Activated CD8-positive, alpha-beta memory T cell treated with anti-CD3 and anti-CD28 coated beads for 36 hours (primary cell): ENCODE results near the gene SPIRE2. TPM values are rescaled to one million over a fixed set of nuclear protein-coding genes. Genes with fewer than 3 reads are reported as not detected.
"Not testable (repeated sequence)": the region's sequence is repeated elsewhere in the genome, so short reads cannot be mapped to it uniquely, and the experiment has no call there.

Experiments
- CTCF ChIA-PET: fragments of 350-600 bp; sonication (Branson Sonifier 250); formaldehyde crosslinking; loops from one replicate; lab custom pipeline; 2021; ENCODE audit warnings: antibody characterized with exemption; lab: Charles Lee
- POLR2A ChIA-PET: fragments of 350-600 bp; sonication (Branson Sonifier 250); formaldehyde crosslinking; loops from one replicate; lab custom pipeline; 2021; ENCODE audit warnings: antibody characterized with exemption; lab: Charles Lee
- total RNA-seq, 2 experiments: library from RNA; stranded (reverse); gene quantifications; one replicate each; pipeline ENCODE4 v1.2.3, GENCODE V29; 2021

Gene SPIRE2
- total RNA-seq, 2 experiments from 2014 or later = 0.57 to 0.78 TPM

DNA sequence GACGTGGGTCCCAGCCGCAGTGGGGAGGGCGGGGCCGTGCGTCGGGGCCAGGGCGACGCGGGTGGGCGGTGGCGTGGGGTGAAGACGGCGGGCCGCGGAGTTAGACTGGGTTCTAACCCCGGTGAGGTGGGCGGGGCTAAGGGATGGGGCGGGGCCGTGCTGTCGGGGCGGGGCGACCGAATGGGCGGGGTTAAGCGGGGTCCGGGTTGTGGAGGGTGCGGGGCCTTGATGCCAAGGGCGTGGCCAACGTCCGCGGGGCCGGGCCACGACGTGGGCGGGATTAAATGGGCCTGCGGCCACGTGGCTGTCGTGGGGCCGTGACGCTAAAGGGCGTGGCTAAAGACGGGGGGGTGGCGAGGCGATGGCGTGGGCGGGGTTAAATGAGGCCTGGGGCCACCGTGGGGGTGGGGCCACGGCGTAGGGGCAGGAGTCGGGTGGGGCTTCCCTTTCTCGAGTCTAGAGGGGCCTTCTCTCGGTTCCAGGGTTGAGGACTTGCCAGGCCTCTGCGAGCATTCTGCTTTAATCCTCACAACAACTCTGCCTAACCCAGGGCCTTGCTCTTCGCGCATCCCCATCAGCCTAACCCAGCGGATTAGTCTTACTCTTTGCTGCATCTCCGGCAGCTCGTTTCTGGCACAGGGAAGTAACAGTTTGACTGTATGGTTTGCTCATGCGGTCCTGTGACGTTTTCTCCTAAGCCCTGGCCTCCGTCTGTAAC is 45.9 kb downstream of the SPIRE2 start:
- ChIA-PET POLR2A (interaction anchor here (0.6 to 2.6 kb wide), 14 partner anchors 10 to 187 kb away, joined by 3 to 16 read pairs (median 5); partner anchors contain the start of gene CDK10), CTCF (interaction anchor here (0.6 to 2.4 kb wide), 4 partner anchors 10 to 208 kb away, joined by 3 to 14 read pairs (median 8); partner anchors contain the start of gene SPATA2L)

DNA sequence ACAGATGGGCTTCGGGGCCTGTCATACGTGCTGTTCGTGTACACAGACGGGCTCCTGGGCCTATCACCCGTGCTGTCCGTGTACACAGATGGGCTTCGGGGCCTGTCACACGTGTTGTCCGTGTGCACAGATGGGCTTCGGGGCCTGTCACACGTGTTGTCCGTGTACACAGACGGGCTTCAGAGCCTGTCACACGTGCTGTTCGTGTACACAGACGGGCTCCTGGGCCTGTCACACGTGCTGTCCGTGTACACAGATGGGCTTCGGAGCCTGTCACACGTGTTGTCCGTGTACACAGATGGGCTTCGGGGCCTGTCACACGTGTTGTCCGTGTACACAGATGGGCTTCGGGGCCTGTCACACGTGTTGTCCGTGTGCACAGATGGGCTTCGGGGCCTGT is 50.8 kb downstream of the SPIRE2 start:
- POLR2A ChIA-PET, CTCF ChIA-PET: not testable (repeated sequence)

DNA sequence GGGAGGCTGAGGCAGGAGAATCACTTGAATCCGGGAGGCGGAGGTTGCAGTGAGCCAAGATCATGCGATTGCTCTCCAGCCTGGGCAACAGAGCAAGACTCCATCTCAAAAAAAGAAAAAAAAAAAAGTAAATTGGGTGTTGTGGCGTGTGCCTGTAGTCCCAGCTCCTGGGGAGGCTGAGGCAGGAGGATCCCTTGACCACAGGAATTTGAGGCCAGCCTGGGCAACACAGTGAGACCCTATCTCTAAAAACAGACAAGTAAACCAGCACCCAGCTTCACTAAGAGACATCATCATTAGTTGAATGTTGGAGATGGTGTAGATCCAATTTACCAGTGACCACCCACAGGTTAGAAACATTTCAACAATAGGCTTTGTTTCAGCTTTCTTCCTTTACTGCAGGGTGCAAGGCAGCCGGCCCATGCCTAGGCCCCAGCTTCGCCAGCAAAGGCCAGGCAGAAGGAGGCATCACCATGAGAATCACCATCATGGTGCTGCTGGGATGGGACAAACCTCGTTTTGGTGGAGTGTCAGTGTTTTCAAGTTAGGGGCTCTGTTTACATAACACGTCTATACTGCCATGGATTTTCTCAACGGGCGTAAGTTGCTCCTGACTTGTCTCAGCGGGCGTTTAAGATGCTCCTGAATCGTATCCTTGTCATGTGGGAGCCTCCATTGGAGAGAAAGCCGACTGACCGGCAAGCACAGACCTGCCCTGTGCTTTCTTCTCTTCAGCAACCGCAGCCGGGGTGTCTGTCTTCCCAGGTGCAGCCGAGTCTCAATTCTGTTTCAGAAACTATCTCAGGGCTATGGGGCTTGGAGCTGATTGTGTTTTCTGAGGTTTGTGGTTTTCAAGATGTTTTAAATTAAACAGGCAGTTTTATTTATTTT is 52.4 kb downstream of the SPIRE2 start:
- CTCF ChIA-PET = interaction anchor here (1.1 kb wide), 1 partner anchor 36 kb away, joined by 3 read pairs; no protein-coding TSS in a partner anchor
- POLR2A ChIA-PET = no interaction called here

DNA sequence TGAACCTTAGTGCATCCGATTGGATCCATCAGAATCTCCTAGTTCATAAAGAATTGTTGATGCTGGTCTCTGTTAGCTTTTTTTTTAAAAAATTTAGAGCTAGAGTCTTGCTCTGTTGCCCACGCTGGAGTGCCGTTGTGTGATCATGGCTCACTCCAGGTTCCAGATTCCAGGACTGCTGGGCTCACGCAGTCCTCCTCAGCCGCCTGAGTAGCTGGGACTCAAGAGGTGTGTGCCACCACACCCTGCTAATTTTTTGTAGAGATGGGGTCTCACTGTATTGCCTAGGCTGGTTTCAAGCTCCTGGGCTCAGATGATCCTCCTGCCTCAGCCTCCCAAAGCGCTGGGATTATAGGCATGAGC is 53.1 kb downstream of the SPIRE2 start:
- POLR2A ChIA-PET = interaction anchor here (0.6 kb wide), 1 partner anchor 13 kb away, joined by 3 read pairs; no protein-coding TSS in a partner anchor
- CTCF ChIA-PET = interaction anchor here (1.1 kb wide), 1 partner anchor 36 kb away, joined by 3 read pairs; no protein-coding TSS in a partner anchor

DNA sequence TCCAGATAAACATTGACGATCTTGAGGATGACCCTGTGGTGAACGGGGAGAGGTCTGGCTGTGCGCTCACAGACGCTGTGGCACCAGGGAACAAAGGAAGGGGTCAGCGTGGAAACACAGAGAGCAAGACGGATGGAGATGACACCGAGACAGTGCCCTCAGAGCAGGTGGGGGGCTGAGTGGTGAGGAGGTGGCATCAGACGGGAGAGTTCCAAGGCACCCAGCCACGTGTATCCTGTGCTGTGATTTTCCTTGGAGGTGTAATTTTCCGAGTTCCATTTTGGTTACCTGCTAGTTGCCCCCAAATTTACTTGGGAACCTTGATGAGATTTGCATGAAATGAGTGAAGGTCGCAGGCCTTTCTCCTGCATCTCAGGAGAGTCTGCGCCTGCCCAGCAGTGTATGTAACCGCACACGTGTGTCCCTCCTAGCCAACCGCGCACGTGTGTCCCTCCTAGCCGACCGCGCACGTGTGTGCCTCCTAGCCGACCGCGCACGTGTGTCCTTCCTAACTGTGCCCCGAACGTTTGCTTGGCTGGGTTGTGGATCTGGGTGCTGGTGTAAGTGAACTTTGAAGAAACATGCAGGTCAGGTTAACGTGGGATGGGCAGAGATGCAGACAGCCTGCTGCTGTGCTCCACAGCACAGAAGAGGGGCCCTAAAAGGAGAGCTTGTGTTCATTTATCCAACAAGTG is 55.2 kb downstream of the SPIRE2 start:
- POLR2A ChIA-PET = no interaction called here
- CTCF ChIA-PET = no interaction called here

DNA sequence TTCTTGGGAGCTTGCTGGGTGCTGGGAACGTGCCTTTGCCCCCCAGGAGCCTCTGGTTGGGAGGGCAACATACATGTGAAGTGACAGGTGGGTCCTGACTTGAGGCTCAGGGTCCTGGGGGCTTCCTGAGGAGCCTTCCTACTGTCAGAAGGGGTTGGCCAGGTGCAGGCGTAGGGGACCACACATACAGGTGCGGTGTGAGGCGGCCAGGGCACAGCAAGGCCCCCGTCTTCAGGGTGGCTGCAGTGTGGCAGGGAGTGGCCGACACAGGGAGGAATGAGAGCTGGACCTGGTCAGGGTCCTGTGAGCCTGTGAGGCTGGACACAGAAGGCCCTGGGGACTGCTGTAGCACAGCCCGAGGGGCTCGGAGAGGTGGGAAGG is 55.8 kb downstream of the SPIRE2 start:
- CTCF ChIA-PET = no interaction called here
- POLR2A ChIA-PET = no interaction called here

DNA sequence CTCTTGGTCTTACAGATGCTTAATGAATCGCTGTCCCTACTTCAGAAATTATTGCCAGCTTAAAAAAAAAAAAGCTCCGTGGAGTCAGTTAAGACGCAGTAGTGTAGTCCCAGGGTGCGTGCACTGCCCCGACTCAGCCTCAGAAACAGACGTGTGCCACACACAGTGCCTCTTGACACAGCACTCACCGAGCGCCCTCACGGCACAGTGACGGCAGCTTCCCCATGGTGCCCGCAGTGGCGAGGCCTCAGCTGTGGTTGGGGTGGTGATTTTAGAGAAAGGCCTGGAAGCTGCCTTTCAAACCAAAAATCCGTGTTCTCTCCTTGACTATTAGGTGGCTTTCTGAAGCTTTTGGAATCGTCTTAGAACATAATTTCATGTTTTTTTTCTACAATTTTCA is 59.0 kb downstream of the SPIRE2 start:
- CTCF ChIA-PET = interaction anchor here (1.7 kb wide), 1 partner anchor 182 kb away, joined by 3 read pairs; no protein-coding TSS in a partner anchor
- POLR2A ChIA-PET = no interaction called here

DNA sequence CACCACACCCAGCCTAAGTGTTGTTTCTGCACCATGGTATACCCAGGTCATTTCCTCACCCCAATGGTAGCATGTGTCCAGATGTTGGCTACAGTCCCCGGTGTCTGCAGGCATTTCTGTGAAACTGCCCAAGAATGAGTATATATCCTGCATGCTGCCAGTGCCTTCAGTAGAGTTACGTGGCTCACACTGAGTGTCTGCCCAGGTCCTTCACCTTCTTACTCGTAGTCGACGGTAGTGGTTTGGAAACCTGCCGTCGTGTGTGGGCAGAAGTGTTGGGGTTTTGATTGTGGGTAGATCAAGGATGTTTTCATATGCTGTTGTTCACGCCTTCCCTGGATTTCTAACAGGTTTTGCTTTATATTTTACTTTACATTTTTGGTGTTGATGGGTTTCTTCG is 61.9 kb downstream of the SPIRE2 start:
- ChIA-PET POLR2A (no interaction called here), CTCF (no interaction called here)

DNA sequence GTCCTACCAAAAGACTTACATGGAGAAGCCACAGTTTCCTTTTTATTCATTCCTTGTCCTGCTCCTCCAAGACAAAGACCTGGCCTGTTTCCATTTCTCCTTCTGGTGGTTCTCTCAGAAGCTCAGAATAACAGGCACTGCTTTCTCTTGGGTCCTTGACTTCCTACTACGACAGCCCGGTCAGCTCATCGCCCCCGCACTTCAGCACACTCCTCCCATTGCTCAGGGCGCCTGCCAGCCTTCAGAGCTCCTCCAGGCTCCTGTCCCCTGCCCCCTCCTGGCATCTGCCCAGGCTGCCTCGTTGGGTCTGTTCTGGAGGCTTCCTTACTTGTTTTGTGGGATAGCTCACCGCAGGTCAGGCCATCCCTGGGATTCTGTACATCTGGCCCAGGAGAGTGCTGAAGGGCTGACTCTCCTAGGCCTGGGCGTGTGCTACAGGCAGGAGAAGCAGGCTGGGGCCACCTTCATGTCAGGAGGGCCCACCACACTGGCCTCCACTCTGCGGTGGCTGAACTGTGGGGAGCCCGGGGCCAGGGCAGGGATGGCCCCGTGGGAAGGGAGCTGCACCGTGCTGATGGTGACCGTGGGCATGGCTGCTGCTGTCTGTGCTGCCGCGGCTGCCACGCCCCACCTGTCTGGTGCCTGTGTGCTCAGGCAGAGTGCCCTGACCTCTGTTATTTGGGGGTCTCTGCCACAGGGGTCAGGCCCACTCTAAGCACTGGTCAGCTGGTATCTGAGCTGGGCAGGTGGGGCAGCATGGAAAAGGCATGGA is 62.8 kb downstream of the SPIRE2 start:
- POLR2A ChIA-PET = no interaction called here
- CTCF ChIA-PET = no interaction called here

DNA sequence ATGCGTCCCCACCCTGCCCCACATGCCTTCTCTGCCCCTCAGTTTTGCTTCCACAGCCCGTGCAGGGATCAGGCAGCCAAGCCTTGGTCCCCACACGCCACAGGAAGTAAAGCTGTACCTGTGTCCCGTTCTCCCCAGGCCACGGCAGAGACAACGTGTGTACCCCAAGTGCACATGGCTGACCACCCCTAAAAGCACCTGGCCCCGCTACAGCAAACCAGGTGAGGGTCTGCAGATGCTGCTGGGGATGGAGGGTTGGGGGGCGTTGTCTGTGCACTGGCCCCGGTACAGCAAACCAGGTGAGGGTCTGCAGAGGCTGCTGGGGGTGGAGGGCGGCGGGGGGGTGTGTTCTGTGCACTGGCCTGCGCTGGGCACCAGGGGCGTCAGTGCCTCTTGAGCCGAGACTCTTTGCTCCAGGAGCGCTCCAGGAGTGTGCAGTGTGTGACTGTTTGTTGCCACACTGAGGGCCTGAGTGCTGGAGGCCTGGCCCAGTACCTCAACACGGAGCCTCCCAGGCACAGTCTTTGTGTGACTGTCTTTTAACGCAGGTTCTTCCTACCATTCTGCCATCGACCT is 63.9 kb downstream of the SPIRE2 start:
- POLR2A ChIA-PET = no interaction called here
- CTCF ChIA-PET = no interaction called here

DNA sequence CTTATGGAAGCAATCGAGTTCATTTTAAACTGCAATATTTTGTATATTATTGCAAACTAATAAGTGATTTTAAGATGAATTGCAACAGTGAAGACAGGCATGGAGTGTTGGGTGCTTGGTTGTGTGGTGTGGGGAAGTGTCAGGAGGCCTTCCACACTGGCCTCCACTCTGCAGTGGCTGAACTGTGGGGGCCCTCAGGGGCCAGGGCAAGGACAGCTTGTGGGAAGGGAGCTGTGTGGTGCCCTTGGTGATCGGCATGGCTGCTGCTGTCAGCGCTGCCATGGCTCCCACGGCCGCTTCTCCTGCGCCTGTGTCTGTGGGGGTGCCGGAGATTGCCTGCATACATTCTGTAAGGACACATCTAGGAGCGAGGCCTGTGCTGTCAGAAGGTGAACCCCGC is 64.4 kb downstream of the SPIRE2 start:
- ChIA-PET CTCF (interaction anchor here (0.5 kb wide), 1 partner anchor 27 kb away, joined by 3 read pairs; no protein-coding TSS in a partner anchor), POLR2A (no interaction called here)

DNA sequence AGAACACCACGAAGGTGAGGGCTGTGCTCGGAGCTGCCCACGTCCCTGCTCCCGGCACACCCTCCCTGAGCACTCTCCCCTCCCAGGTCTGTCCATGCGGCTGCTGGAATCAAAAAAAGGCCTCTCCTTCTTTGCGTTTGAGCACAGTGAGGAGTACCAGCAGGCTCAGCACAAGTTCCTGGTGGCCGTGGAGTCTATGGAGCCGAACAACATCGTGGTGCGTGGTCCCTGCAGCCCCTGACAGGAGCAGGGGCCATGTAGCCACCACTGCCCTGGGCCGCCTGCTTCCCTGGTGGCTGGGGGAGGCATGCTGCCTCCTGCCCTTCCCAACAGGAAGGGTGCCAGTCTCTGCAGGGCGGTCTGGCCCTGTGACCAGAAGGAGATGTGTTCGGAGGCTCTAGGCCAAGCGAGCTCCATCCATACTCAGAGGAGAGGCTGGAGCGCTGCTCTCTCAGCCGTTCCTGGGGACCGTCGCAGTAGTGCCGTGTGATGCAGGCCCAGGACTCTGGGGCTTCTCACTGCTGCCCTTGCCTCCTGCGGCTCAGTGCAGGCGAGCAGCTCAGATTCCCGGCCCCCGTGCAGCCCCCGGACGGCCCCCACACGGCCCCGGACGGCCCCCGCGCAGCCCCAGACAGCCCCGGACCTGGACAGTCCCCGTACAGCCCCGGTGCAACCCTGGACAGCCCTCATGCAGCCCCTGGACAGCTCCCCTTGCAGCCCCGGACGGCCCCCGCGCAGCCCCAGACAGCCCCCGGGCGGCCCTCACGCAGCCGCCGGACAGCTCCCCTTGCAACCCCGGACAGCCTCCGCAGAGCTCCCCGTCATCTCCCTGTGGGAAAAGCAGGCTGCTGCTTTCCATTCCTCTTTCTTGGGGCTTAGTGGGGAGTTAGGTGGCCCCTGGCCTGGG is 65.6 kb downstream of the SPIRE2 start:
- ChIA-PET POLR2A (interaction anchor here (0.9 kb wide), 1 partner anchor 12 kb away, joined by 3 read pairs; no protein-coding TSS in a partner anchor), CTCF (interaction anchor here (1.0 to 1.9 kb wide), 2 partner anchors 16 to 33 kb away, joined by 3 to 4 read pairs; no protein-coding TSS in a partner anchor)

DNA sequence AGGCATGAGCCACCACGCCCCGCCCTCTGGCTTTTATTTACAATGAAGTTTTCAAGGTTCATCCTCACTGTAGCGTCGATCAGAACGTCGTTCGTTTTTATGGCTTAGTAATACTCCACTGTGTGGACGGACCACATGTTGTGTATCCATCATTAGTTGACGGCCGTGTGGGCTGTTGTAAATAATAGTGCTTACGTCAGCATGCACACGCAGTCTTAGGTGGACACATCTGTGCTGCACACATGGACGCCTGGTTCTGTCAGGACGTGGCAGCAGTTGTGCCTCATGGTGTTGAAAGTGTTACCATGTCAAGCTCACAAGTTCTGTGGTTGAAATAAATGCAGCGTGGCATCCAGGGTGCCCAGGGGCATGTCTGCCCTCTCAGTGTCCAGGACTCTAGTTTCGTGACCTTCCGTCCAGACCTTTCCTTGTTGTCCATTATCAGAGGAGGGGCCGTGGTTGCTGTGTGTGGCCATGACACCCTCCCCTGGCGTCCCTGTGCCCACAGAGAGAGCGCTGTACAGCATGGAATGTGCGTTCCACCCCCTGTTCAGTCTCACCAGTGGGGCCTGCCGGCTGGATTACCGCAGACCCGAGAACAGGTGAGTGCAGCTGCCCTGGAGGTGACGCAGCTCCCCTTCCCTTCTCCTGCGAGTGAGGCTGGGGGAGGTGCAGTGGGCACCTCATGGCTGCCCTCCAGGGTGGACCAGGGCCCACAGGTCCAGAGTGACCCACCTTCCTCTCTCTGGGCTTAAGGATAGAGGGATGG is 67.4 kb downstream of the SPIRE2 start:
- ChIA-PET CTCF (no interaction called here), POLR2A (no interaction called here)

DNA sequence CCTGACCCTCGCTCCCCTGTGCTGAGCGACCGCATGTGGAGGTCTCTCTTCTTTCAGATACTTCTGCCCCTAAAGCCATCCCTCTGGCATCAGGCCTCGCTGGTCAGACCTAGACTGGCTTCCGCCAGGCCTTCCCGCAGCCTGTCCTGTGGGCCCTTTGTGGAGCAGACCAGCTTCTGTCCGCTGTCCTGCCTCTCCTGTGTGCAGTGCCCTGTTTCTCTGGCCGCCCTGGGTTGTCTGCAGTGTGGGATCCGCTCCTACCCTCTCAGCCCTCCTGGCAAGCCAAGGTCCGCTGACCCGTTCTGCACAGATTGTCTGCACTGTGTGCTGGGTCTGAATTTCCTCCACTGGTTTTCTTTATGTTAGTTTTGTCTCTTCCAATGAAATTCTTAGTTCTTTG is 68.9 kb downstream of the SPIRE2 start:
- ChIA-PET CTCF (interaction anchor here (0.7 kb wide), 1 partner anchor 15 kb away, joined by 5 read pairs; no protein-coding TSS in a partner anchor), POLR2A (no interaction called here)

DNA sequence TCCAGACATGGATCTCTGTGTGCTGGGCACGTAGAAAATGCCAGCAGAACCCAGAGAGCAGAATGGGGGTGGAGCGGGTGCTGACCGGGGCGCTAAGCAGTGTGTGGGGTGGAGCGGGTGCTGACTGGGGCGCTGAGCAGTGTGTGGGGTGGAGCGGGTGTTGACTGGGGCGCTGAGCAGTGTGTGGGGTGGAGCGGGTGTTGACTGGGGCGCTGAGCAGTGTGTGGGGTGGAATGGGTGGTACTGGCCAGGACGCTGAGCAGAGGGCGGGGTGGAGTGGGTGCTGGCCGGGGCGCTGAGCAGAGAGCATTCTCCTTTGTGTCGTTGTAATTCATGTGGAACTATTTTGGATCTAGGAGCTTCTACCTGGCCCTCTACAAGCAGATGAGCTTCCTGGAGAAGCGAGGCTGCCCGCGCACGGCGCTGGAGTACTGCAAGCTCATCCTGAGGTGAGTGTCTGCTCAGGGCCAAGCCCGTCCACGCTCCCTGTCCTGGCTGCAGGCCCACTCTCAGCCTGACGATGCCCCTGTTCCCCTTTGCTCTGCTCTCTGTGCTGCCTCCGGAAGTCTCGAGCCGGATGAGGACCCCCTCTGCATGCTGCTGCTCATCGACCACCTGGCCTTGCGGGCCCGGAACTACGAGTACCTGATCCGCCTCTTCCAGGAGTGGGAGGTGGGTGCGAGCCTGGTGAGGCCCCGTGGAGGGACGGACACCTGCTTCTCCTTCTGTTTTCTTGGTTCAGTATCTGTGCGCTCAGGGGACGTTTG is 70.1 kb downstream of the SPIRE2 start:
- POLR2A ChIA-PET = no interaction called here
- CTCF ChIA-PET = interaction anchor here (0.6 to 1.5 kb wide), 2 partner anchors 11 to 21 kb away, joined by 3 to 9 read pairs; no protein-coding TSS in a partner anchor
